ENCODE measurements around the gene BCL6B. TPM values are rescaled to one million over a fixed set of nuclear protein-coding genes. Genes with fewer than 3 reads are reported as not detected.

Gene BCL6B
- total and polyA plus RNA-seq, 10 of the 15 experiments (the other 5 are each of a cell fraction or from before 2014, with no cell fraction given) = 0.06 to 0.85 (median 0.11) TPM; not detected in 1

- TF ChIP-seq FOXK2 (IDR thresholded peaks at IDR 0.05) (no peak), PRDM15 (CRISPR knock-in tag; IDR thresholded peaks at IDR 0.05) (no peak), CBX3 (IDR thresholded peaks at IDR 0.05; ENCODE audit: borderline replicate concordance, low read depth) (no peak), CBX5 (IDR thresholded peaks at IDR 0.05; ENCODE audit: low read depth) (no peak), SMARCA5 (IDR thresholded peaks at IDR 0.05) (0 out of 2 replicates have a peak, but pooled peaks have one; percentile 20), HDGF (IDR thresholded peaks at IDR 0.05) (0 out of 2 replicates have a peak, but pooled peaks have one; percentile 30), NBN (IDR thresholded peaks at IDR 0.05) (0 out of 2 replicates have a peak, but pooled peaks have one; percentile 42), RCOR1 (conservative IDR thresholded peaks at IDR 0.05; ENCODE audit: low read depth, low read length) (no peak), TBL1XR1 (IDR thresholded peaks at IDR 0.05; ENCODE audit: low read depth, low read length) (no peak), EP300 (IDR thresholded peaks at IDR 0.05; ENCODE audit: borderline replicate concordance in 1 of 2, control insufficient read depth in 1 of 2, low read depth in 2 of 2, low read length in 2 of 2) (no peak), ZZZ3 (IDR thresholded peaks at IDR 0.05; ENCODE audit: control insufficient read depth, insufficient read length, low read depth) (no peak), MEF2A (IDR thresholded peaks at IDR 0.05; ENCODE audit: insufficient read depth, low read depth, low read length) (no peak), CEBPB (IDR thresholded peaks at IDR 0.05; ENCODE audit: borderline replicate concordance in 1 of 2, low read depth in 2 of 2, low read length in 2 of 2) (no peak), MYB (IDR thresholded peaks at IDR 0.05; ENCODE audit: borderline replicate concordance, low read depth, low read length) (no peak)
- TF ChIP-seq, protein P1, sequence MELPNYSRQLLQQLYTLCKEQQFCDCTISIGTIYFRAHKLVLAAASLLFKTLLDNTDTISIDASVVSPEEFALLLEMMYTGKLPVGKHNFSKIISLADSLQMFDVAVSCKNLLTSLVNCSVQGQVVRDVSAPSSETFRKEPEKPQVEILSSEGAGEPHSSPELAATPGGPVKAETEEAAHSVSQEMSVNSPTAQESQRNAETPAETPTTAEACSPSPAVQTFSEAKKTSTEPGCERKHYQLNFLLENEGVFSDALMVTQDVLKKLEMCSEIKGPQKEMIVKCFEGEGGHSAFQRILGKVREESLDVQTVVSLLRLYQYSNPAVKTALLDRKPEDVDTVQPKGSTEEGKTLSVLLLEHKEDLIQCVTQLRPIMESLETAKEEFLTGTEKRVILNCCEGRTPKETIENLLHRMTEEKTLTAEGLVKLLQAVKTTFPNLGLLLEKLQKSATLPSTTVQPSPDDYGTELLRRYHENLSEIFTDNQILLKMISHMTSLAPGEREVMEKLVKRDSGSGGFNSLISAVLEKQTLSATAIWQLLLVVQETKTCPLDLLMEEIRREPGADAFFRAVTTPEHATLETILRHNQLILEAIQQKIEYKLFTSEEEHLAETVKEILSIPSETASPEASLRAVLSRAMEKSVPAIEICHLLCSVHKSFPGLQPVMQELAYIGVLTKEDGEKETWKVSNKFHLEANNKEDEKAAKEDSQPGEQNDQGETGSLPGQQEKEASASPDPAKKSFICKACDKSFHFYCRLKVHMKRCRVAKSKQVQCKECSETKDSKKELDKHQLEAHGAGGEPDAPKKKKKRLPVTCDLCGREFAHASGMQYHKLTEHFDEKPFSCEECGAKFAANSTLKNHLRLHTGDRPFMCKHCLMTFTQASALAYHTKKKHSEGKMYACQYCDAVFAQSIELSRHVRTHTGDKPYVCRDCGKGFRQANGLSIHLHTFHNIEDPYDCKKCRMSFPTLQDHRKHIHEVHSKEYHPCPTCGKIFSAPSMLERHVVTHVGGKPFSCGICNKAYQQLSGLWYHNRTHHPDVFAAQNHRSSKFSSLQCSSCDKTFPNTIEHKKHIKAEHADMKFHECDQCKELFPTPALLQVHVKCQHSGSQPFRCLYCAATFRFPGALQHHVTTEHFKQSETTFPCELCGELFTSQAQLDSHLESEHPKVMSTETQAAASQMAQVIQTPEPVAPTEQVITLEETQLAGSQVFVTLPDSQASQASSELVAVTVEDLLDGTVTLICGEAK (IDR thresholded peaks at IDR 0.05; ENCODE audit: borderline replicate concordance) = no peak; the same call in 1 of the 2 replicates
- TF ChIP-seq, protein P2, sequence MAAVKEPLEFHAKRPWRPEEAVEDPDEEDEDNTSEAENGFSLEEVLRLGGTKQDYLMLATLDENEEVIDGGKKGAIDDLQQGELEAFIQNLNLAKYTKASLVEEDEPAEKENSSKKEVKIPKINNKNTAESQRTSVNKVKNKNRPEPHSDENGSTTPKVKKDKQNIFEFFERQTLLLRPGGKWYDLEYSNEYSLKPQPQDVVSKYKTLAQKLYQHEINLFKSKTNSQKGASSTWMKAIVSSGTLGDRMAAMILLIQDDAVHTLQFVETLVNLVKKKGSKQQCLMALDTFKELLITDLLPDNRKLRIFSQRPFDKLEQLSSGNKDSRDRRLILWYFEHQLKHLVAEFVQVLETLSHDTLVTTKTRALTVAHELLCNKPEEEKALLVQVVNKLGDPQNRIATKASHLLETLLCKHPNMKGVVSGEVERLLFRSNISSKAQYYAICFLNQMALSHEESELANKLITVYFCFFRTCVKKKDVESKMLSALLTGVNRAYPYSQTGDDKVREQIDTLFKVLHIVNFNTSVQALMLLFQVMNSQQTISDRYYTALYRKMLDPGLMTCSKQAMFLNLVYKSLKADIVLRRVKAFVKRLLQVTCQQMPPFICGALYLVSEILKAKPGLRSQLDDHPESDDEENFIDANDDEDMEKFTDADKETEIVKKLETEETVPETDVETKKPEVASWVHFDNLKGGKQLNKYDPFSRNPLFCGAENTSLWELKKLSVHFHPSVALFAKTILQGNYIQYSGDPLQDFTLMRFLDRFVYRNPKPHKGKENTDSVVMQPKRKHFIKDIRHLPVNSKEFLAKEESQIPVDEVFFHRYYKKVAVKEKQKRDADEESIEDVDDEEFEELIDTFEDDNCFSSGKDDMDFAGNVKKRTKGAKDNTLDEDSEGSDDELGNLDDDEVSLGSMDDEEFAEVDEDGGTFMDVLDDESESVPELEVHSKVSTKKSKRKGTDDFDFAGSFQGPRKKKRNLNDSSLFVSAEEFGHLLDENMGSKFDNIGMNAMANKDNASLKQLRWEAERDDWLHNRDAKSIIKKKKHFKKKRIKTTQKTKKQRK (IDR thresholded peaks at IDR 0.05; ENCODE audit: low read depth, low read length) = no peak
Measured at GRCh38 chr17:7022781-7023571, at the start of gene BCL6B (continued).

Measured in GM12878 (cell line).